ENCODE results near the gene LEAP2. TPM values are rescaled to one million over a fixed set of nuclear protein-coding genes. Genes with fewer than 3 reads are reported as not detected.

LEAP2 gene
- total RNA-seq, 4 donors from 2014 or later = 0.29 to 2.3 (median 0.92) TPM

- H3K4me1 ChIP-seq = peaks cover 0 to 8% (median 0%) of the 10 kb centered on the region in 3 donors
- TF ChIP-seq POLR2A (IDR thresholded peaks at IDR 0.05) = no peak
- TF ChIP-seq, protein P1, sequence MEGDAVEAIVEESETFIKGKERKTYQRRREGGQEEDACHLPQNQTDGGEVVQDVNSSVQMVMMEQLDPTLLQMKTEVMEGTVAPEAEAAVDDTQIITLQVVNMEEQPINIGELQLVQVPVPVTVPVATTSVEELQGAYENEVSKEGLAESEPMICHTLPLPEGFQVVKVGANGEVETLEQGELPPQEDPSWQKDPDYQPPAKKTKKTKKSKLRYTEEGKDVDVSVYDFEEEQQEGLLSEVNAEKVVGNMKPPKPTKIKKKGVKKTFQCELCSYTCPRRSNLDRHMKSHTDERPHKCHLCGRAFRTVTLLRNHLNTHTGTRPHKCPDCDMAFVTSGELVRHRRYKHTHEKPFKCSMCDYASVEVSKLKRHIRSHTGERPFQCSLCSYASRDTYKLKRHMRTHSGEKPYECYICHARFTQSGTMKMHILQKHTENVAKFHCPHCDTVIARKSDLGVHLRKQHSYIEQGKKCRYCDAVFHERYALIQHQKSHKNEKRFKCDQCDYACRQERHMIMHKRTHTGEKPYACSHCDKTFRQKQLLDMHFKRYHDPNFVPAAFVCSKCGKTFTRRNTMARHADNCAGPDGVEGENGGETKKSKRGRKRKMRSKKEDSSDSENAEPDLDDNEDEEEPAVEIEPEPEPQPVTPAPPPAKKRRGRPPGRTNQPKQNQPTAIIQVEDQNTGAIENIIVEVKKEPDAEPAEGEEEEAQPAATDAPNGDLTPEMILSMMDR (IDR thresholded peaks at IDR 0.05) = no peak
- intact Hi-C loops (cut with DNase I) = no loop called here
- no peak overlapping the region for H3K4me3 ChIP-seq
- H3K27ac ChIP-seq = no peak overlapping the region
- H3K27me3 ChIP-seq = no peaks in the 10 kb centered on the region
- H3K36me3 ChIP-seq = peaks cover 6 to 92% (median 14%) of the 10 kb centered on the region in 3 donors
- 75 to 82% methylated on average over 2 of the region's 2 CpGs for WGBS, 2 donors
- DNase-seq = no peak
- no peaks in the 10 kb centered on the region for H3K9me3 ChIP-seq
Observed at GRCh38 chr5:132877466-132877865, 4.0 kb downstream of the LEAP2 start.

DNA sequence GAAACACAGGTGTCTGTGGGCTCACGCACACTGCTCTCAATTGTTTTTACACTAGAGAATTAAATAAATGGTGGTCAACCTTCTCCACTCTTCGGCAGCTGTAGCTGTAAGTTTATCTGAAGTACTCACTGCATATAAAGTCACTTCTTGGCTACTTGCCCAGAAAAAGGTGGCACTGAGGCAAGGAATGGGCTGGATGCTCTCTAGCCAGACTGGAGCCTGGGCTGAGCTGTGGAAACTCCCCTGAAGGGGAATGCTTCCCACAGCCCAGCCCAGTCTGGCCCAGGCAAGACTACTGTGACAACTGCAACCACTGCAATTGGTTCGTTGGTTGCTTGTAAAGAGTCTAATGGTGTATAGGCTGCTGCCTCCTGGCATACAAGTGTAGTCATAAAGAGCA, 4.5 kb downstream of the LEAP2 start:
- no peaks in the 10 kb centered on the region for H3K27me3 ChIP-seq
- no peak for DNase-seq
- H3K36me3 ChIP-seq = peaks cover 6 to 93% (median 14%) of the 10 kb centered on the region in 3 donors
- no peak overlapping the region for H3K27ac ChIP-seq
- TF ChIP-seq, protein P1 (IDR thresholded peaks at IDR 0.05) = no peak
- TF ChIP-seq POLR2A (IDR thresholded peaks at IDR 0.05) = no peak
- no peaks in the 10 kb centered on the region for H3K9me3 ChIP-seq
- H3K4me3 ChIP-seq = no peak overlapping the region
- WGBS, 2 donors = 68 to 80% methylated on average over 3 of the region's 3 CpGs
- intact Hi-C loops (cut with DNase I) = no loop called here
- H3K4me1 ChIP-seq = peaks cover 0 to 8% (median 0%) of the 10 kb centered on the region in 3 donors

DNA sequence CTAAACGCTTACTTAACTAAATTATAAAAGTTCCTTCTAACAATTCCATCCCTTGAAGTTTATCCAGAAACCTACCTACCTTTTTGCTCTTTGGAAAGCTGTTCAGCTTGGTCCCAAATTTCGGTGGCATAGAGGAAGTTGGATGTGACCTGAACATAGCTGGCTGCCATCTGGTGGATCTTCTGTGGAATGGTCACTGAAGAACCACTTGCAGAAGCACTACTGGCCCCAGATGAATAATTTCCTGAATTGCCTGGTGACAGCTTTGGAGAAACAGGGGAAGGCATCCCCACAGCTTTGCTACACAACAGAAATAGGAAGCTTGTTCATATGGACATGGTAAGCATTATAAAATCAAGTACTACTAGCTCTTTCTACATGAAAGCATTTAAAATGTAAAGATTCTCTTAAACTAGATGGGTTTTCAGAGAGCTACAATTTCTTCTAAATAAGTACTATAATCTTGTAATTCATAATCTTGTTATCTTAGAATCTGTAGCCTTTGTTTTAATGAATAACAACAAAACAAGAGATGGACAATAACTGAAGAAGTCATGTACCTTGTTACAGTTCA, 9.9 kb downstream of the LEAP2 start:
- no peak for TF ChIP-seq POLR2A (IDR thresholded peaks at IDR 0.05)
- TF ChIP-seq, protein P1 (IDR thresholded peaks at IDR 0.05) = peak; percentile 45 to 76 (median 63)
- no peaks in the 10 kb centered on the region for H3K9me3 ChIP-seq
- no peak overlapping the region for H3K27ac ChIP-seq
- H3K4me3 ChIP-seq = no peak overlapping the region
- 26 to 34% methylated on average over 2 of the region's 2 CpGs for WGBS, 2 donors
- no peak for DNase-seq
- peaks cover 25 to 100% (median 42%) of the 10 kb centered on the region in 3 donors for H3K36me3 ChIP-seq
- H3K27me3 ChIP-seq = no peaks in the 10 kb centered on the region
- intact Hi-C loops (cut with DNase I) = no loop called here
- no peaks in the 10 kb centered on the region for H3K4me1 ChIP-seq

- no peaks in the 10 kb centered on the region for H3K4me1 ChIP-seq
- DNase-seq = no peak
- H3K4me3 ChIP-seq = no peak overlapping the region
- peaks cover 25 to 100% (median 42%) of the 10 kb centered on the region in 3 donors for H3K36me3 ChIP-seq
- intact Hi-C loops (cut with DNase I) = no loop called here
- H3K9me3 ChIP-seq = no peaks in the 10 kb centered on the region
- H3K27ac ChIP-seq = no peak overlapping the region
- WGBS, 2 donors = 71 to 74% methylated on average over 2 of the region's 2 CpGs
- H3K27me3 ChIP-seq = no peaks in the 10 kb centered on the region
- TF ChIP-seq POLR2A (IDR thresholded peaks at IDR 0.05) = no peak
- TF ChIP-seq, protein P1 (IDR thresholded peaks at IDR 0.05) = no peak
Observed at GRCh38 chr5:132884548-132884947, 11.1 kb downstream of the LEAP2 start.

GRCh38 chr5:132886064-132886823, 12.8 kb downstream of the LEAP2 start:
- DNase-seq = no peak
- Histone ChIP-seq H3K4me3 (no peak overlapping the region), H3K36me3 (peaks cover 25 to 100% (median 40%) of the 10 kb centered on the region in 3 donors), H3K27ac (no peak overlapping the region), H3K4me1 (no peaks in the 10 kb centered on the region), H3K27me3 (no peaks in the 10 kb centered on the region), H3K9me3 (no peaks in the 10 kb centered on the region)
- TF ChIP-seq POLR2A (IDR thresholded peaks at IDR 0.05) = no peak
- TF ChIP-seq, protein P1 (IDR thresholded peaks at IDR 0.05) = no peak
- WGBS, 2 donors = 86 to 90% methylated on average over 11 of the region's 11 CpGs
- intact Hi-C loops (cut with DNase I) = no loop called here
